Measurements from ENCODE around the gene MTR.

Gene MTR

DNA sequence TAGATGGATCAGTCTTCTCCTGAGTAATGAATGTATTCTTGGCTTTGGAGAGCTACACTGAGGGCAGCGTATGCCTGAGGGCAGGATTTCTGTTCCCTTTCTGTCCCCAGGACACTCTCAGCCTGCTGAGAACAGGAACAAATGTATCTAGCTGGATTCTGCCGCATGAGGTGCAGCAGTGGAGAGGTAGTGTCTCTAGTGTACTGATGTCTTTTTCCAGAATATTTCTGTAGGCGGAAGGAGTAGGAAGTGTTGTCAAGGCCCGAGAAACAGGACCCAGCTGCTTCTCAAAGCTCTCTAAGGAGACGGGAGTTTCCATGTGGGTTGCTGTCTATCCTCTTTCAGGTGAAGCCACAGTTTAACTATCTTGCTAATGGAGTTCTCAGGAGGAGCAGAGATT is 143.7 kb downstream of the MTR start:
- TF ChIP-seq FOXM1 (IDR thresholded peaks at IDR 0.05; ENCODE audit: borderline replicate concordance) = no peak
- no peak for TF ChIP-seq SUZ12 (IDR thresholded peaks at IDR 0.05)
- no peak for TF ChIP-seq TARDBP (IDR thresholded peaks at IDR 0.05)
- TF ChIP-seq SP1 (IDR thresholded peaks at IDR 0.05) = no peak
- TF ChIP-seq HDGF (IDR thresholded peaks at IDR 0.05; ENCODE audit: borderline replicate concordance) = no peak
- no peak for TF ChIP-seq CTBP1 (IDR thresholded peaks at IDR 0.05; ENCODE audit: borderline replicate concordance)
- no peak for TF ChIP-seq LEF1 (IDR thresholded peaks at IDR 0.05; ENCODE audit: borderline replicate concordance)
- TF ChIP-seq, protein P1, sequence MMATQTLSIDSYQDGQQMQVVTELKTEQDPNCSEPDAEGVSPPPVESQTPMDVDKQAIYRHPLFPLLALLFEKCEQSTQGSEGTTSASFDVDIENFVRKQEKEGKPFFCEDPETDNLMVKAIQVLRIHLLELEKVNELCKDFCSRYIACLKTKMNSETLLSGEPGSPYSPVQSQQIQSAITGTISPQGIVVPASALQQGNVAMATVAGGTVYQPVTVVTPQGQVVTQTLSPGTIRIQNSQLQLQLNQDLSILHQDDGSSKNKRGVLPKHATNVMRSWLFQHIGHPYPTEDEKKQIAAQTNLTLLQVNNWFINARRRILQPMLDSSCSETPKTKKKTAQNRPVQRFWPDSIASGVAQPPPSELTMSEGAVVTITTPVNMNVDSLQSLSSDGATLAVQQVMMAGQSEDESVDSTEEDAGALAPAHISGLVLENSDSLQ (IDR thresholded peaks at IDR 0.05) = no peak
- TF ChIP-seq L3MBTL2 (conservative IDR thresholded peaks at IDR 0.05) = no peak
- CTCF ChIA-PET = no interaction called here
- POLR2A ChIA-PET = no interaction called here
- DNase-seq (ENCODE audit: extremely low spot score) = no peak

DNA sequence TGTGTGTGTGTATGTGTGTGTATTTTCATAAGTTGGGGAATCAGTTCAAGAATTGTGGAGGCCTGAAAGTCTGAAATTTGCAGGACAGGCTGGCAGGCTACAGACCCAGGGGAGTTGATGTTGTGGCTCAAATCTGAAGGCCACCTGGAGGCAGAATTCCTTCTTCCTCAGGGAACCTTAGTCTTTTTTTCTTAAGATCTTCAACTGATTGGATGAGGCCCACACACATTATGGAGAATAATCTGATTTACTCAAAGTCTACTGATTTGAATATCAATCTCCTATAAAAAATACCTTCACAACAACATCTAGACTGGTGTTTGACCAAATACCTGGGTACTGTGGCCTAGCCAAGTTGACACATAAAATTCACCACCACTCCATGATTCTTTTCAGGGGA is 147.3 kb downstream of the MTR start:
- ChIA-PET POLR2A (no interaction called here), CTCF (no interaction called here)
- TF ChIP-seq ELF4 (IDR thresholded peaks at IDR 0.05) (no peak), NFRKB (IDR thresholded peaks at IDR 0.05) (no peak), L3MBTL2 (conservative IDR thresholded peaks at IDR 0.05) (no peak), FOXK2 (IDR thresholded peaks at IDR 0.05) (no peak)
- no peak for DNase-seq (ENCODE audit: extremely low spot score)

DNA sequence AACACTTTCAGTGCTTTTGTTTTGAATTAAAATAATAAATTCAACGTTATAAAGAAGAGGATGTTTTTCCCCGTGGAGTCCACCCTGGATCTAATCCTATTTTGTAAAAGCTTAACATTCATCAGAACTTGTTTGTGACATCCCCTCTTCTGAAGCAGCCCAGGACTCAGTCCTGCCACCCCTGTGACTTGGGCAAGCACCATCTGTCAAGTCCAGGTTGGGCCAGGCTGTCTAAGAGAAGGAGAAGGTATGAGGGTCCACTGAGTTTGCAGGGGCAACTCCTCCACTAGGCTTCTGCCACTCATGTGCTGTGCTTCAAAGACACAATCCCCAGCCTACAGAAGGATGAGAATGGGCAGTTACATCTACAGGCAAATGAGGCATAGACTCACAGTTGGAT is 149.5 kb downstream of the MTR start:
- ChIA-PET POLR2A (no interaction called here), CTCF (no interaction called here)
- no peak for TF ChIP-seq HDGF (IDR thresholded peaks at IDR 0.05; ENCODE audit: borderline replicate concordance)
- no peak for TF ChIP-seq FOXM1 (IDR thresholded peaks at IDR 0.05; ENCODE audit: borderline replicate concordance)
- TF ChIP-seq FOXK2 (IDR thresholded peaks at IDR 0.05) = no peak
- no peak for TF ChIP-seq LEF1 (IDR thresholded peaks at IDR 0.05; ENCODE audit: borderline replicate concordance)
- TF ChIP-seq CTBP1 (IDR thresholded peaks at IDR 0.05; ENCODE audit: borderline replicate concordance) = no peak
- TF ChIP-seq FOXA1 (IDR thresholded peaks at IDR 0.05) = no peak
- TF ChIP-seq L3MBTL2 (conservative IDR thresholded peaks at IDR 0.05) = no peak
- TF ChIP-seq ZNF384 (IDR thresholded peaks at IDR 0.05) = no peak
- TF ChIP-seq, protein P1 (IDR thresholded peaks at IDR 0.05) = no peak
- no peak for TF ChIP-seq SUZ12 (IDR thresholded peaks at IDR 0.05)
- DNase-seq (ENCODE audit: extremely low spot score) = no peak

DNA sequence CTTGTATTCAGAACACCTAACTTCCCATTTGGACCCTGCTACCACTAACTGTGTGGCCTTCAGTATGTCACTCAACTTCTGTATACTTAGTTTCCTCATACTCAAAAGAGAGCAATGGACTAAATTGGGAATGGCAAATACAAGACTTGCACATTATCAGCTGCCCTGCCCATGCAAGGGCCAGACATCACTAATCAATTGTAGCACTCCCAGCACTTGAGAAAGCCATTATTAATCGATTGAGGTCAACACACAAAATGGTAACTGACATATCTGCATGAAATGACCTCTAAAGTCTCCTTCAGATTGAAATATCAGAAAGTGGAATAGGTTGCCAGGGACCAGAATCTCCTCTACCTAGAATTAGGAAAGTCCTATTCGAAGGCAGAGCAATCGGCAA is 149.9 kb downstream of the MTR start:
- ChIA-PET CTCF (no interaction called here), POLR2A (no interaction called here)
- TF ChIP-seq, protein P1 (IDR thresholded peaks at IDR 0.05) = no peak
- no peak for TF ChIP-seq L3MBTL2 (conservative IDR thresholded peaks at IDR 0.05)
- DNase-seq (ENCODE audit: extremely low spot score) = no peak

- CTCF ChIA-PET = no interaction called here
- TF ChIP-seq NFRKB (IDR thresholded peaks at IDR 0.05) (no peak), FOXA1 (IDR thresholded peaks at IDR 0.05) (no peak), ZNF384 (IDR thresholded peaks at IDR 0.05) (no peak), CTBP1 (IDR thresholded peaks at IDR 0.05; ENCODE audit: borderline replicate concordance) (no peak), FOXM1 (IDR thresholded peaks at IDR 0.05; ENCODE audit: borderline replicate concordance) (no peak), SP1 (IDR thresholded peaks at IDR 0.05) (no peak), ELF4 (IDR thresholded peaks at IDR 0.05) (no peak), HDGF (IDR thresholded peaks at IDR 0.05; ENCODE audit: borderline replicate concordance) (no peak), BHLHE40 (IDR thresholded peaks at IDR 0.05; ENCODE audit: borderline replicate concordance) (no peak), TARDBP (IDR thresholded peaks at IDR 0.05) (no peak), L3MBTL2 (conservative IDR thresholded peaks at IDR 0.05) (no peak), FOXK2 (IDR thresholded peaks at IDR 0.05) (no peak), ARNT (IDR thresholded peaks at IDR 0.05) (no peak), LEF1 (IDR thresholded peaks at IDR 0.05; ENCODE audit: borderline replicate concordance) (no peak), SUZ12 (IDR thresholded peaks at IDR 0.05) (no peak)
- TF ChIP-seq, protein P1 (IDR thresholded peaks at IDR 0.05) = no peak
- no peak for DNase-seq (ENCODE audit: extremely low spot score)
- POLR2A ChIA-PET = interaction anchor here (0.6 kb wide), 1 partner anchor 343 kb away, joined by 3 read pairs; the partner anchor contains the start of gene HEATR1
Measured at GRCh38 chr1:236947794-236948193, 152.7 kb downstream of the MTR start.

GRCh38 chr1:236948381-236948780 is 153.3 kb downstream of the MTR start:
- no peak for DNase-seq (ENCODE audit: extremely low spot score)
- CTCF ChIA-PET = no interaction called here
- no peak for TF ChIP-seq ZNF384 (IDR thresholded peaks at IDR 0.05)
- POLR2A ChIA-PET = interaction anchor here (0.6 kb wide), 1 partner anchor 344 kb away, joined by 3 read pairs; the partner anchor contains the start of gene HEATR1

DNA sequence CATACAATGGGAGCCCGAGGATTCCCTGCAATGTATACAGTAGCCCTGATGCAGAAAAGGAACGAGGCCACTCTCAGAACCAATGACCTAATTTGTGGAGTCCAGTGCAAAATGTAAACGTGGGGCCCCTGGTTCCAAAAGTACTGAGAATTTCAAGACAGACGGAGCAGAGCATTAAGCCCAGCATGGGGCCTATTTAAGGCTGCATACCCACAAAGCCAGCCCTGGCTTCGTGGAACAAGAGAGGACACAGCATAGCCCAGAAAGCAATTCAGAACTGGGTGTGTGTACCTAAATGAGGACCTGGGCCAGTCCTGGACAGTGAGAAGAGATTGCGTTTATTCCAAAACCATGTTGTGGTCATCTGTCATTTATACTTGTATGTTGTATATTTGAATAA is 153.9 kb downstream of the MTR start:
- ChIA-PET POLR2A (no interaction called here), CTCF (no interaction called here)
- DNase-seq (ENCODE audit: extremely low spot score) = no peak
- TF ChIP-seq L3MBTL2 (conservative IDR thresholded peaks at IDR 0.05) (no peak), ELF4 (IDR thresholded peaks at IDR 0.05) (no peak)
